ENCODE results near the gene HEATR5B.
"Not testable (repeated sequence)": the region's sequence is repeated elsewhere in the genome, so short reads cannot be mapped to it uniquely, and the experiment has no call there.

Gene HEATR5B

GRCh38 chr2:37061776-37062175 lies 22.4 kb downstream of the HEATR5B start:
- DNase-seq (ENCODE audit: low spot score) = no peak

- no peak for DNase-seq (ENCODE audit: low spot score)
These were observed 23.0 kb downstream of the HEATR5B start for GRCh38 chr2:37061013-37061711.

GRCh38 chr2:37060446-37060845 lies 23.7 kb downstream of the HEATR5B start:
- no peak for DNase-seq (ENCODE audit: low spot score)

- no peak for DNase-seq (ENCODE audit: low spot score)
These were observed 24.3 kb downstream of the HEATR5B start for GRCh38 chr2:37059841-37060240.

GRCh38 chr2:37052600-37053332 lies 31.4 kb downstream of the HEATR5B start:
- no peak for DNase-seq (ENCODE audit: low spot score)

- DNase-seq (ENCODE audit: low spot score) = no peak
These were observed 44.6 kb downstream of the HEATR5B start for GRCh38 chr2:37039580-37039979.

- DNase-seq (ENCODE audit: low spot score) = no peak
These were observed 46.4 kb downstream of the HEATR5B start for GRCh38 chr2:37037771-37038170.

GRCh38 chr2:37029758-37030157 lies 54.4 kb downstream of the HEATR5B start:
- no peak for DNase-seq (ENCODE audit: low spot score)

- DNase-seq (ENCODE audit: low spot score) = peak; percentile 17
These were observed 58.1 kb downstream of the HEATR5B start for GRCh38 chr2:37026050-37026449.

GRCh38 chr2:37020887-37021796 lies 63.0 kb downstream of the HEATR5B start:
- DNase-seq (ENCODE audit: low spot score) = no peak

- DNase-seq (ENCODE audit: low spot score) = no peak
These were observed 63.8 kb downstream of the HEATR5B start for GRCh38 chr2:37020212-37020886.

- no peak for DNase-seq (ENCODE audit: low spot score)
These were observed 70.9 kb downstream of the HEATR5B start for GRCh38 chr2:37013315-37013641.

GRCh38 chr2:37011130-37011529 lies 73.0 kb downstream of the HEATR5B start:
- DNase-seq (ENCODE audit: low spot score) = no peak

GRCh38 chr2:37005118-37005868 lies 78.9 kb downstream of the HEATR5B start:
- no peak for DNase-seq (ENCODE audit: low spot score)

GRCh38 chr2:37000988-37001556 lies 83.1 kb downstream of the HEATR5B start:
- no peak for DNase-seq (ENCODE audit: low spot score)

- no peak for DNase-seq (ENCODE audit: low spot score)
These were observed 83.9 kb downstream of the HEATR5B start for GRCh38 chr2:37000318-37000717.

GRCh38 chr2:36999416-36999815 lies 84.8 kb downstream of the HEATR5B start:
- DNase-seq (ENCODE audit: low spot score) = not testable (repeated sequence)

GRCh38 chr2:36993841-36994620 lies 90.1 kb downstream of the HEATR5B start:
- DNase-seq (ENCODE audit: low spot score) = no peak

- no peak for DNase-seq (ENCODE audit: low spot score)
These were observed 96.2 kb downstream of the HEATR5B start for GRCh38 chr2:36988008-36988407.

GRCh38 chr2:36982467-36982866 lies 101.7 kb downstream of the HEATR5B start:
- no peak for DNase-seq (ENCODE audit: low spot score)

Data from SW480 (cell line).